Keratinocyte (primary cell): ENCODE data around the gene GRAP. TPM values are rescaled to one million over a fixed set of nuclear protein-coding genes. Genes with fewer than 3 reads are reported as not detected.
A peak's percentile ranks its signal among the peaks of the same experiment; 100 is the strongest.

Source experiments
- DNase-seq: peaks from one replicate; pipeline ENCODE4 v3.0.0-alpha.2; 2011; ENCODE audit warnings: low read depth, missing footprints, low spot score
- FAIRE-seq: peaks from 2 replicates; lab custom pipeline; 2011; peaks lifted over from hg19 to GRCh38; lab: Jason Lieb, UNC
- H2AFZ ChIP-seq: 2 replicates; pipeline ENCODE4 v1.6.0; 2012; ENCODE audit warnings: low read length, control low read depth, inconsistent platforms; ENCODE audit not compliant: control insufficient read depth
- H3K27ac ChIP-seq: 2 replicates; pipeline ENCODE4 v1.5.1; 2011; ENCODE audit warnings: low read length; ENCODE audit not compliant: control insufficient read depth, insufficient read depth
- H3K27me3 ChIP-seq: 3 replicates; pipeline ENCODE4 v1.6.0; 2011; ENCODE audit warnings: low read length; ENCODE audit not compliant: control insufficient read depth, insufficient read depth; ENCODE audit errors: extremely low read depth
- H3K36me3 ChIP-seq, 2 experiments: 2 replicates in 1 of 2; 3 replicates in 1 of 2; pipeline ENCODE4 v1.5.1; 2011; ENCODE audit warnings: low read length in 2 of 2, mild to moderate bottlenecking in 1 of 2; ENCODE audit not compliant: control insufficient read depth in 2 of 2, insufficient read depth in 2 of 2; ENCODE audit errors: extremely low read depth in 1 of 2
- H3K4me1 ChIP-seq: 3 replicates; pipeline ENCODE4 v1.5.1; 2011; ENCODE audit warnings: low read length; ENCODE audit not compliant: control insufficient read depth, insufficient read depth; ENCODE audit errors: extremely low read depth
- H3K4me2 ChIP-seq: 3 replicates; pipeline ENCODE4 v1.6.0; 2011; ENCODE audit warnings: low read depth, low read length; ENCODE audit not compliant: control insufficient read depth, insufficient read depth; ENCODE audit errors: extremely low read depth
- H3K4me3 ChIP-seq, 3 experiments: fragments of 200-600 bp in 1 of 3; sonication (generic) in 1 of 3; 2 replicates in 2 of 3; 3 replicates in 1 of 3; pipeline ENCODE4 v1.5.1; 2011 to 2016; ENCODE audit warnings: low read length in 3 of 3, mild to moderate bottlenecking in 3 of 3, control low read depth in 2 of 3, inconsistent platforms in 1 of 3, low read depth in 1 of 3, mixed read lengths in 1 of 3, mixed run types in 1 of 3, moderate library complexity in 1 of 3; ENCODE audit not compliant: control insufficient read depth in 2 of 3, insufficient read depth in 2 of 3; ENCODE audit errors: extremely low read depth in 1 of 3
- H3K79me2 ChIP-seq: 2 replicates; pipeline ENCODE4 v1.6.0; 2012; ENCODE audit warnings: low read length; ENCODE audit not compliant: control insufficient read depth, insufficient read depth
- H3K9ac ChIP-seq: 3 replicates; pipeline ENCODE4 v1.6.0; 2011; ENCODE audit warnings: low read length; ENCODE audit not compliant: control insufficient read depth, insufficient read depth; ENCODE audit errors: extremely low read depth
- H3K9me1 ChIP-seq: 3 replicates; pipeline ENCODE4 v1.6.0; 2011; ENCODE audit warnings: low read length; ENCODE audit not compliant: control insufficient read depth, insufficient read depth; ENCODE audit errors: extremely low read depth
- H3K9me3 ChIP-seq: 2 replicates; pipeline ENCODE4 v1.5.1; 2012; ENCODE audit warnings: low read depth, low read length; ENCODE audit not compliant: control insufficient read depth
- H4K20me1 ChIP-seq: 3 replicates; pipeline ENCODE4 v1.6.0; 2011; ENCODE audit warnings: low read length; ENCODE audit not compliant: control insufficient read depth, insufficient read depth; ENCODE audit errors: extremely low read depth
- EZH2 ChIP-seq: IDR thresholded peaks from one replicate; pipeline ENCODE4 v1.6.1; 2012; ENCODE audit warnings: inconsistent platforms, mild to moderate bottlenecking, low read length, moderate library complexity
- dilution Hi-C: fragments of 300-500 bp; cut with MboI; formaldehyde crosslinking; loops from one replicate; pipeline ENCODE4 v1.7.0; 2020; ENCODE audit warnings: low sequenced_read_pairs; ENCODE audit not compliant: extremely low pct_ligation_motif_present
- polyA plus RNA-seq, 5 experiments: library from polyadenylated mRNA; depleted of rRNA in 3 of 5; stranded (reverse) in 3 of 5; stranded (forward) in 1 of 5; unstranded in 1 of 5; fragments of >200 nt; gene quantifications; 1 replicate in 1 of 5; 2 replicates in 3 of 5; 3 replicates in 1 of 5; pipeline versions ENCODE4 v1.2.1 to v1.2.3, GENCODE V29; 2011 to 2012; ENCODE audit warnings: missing spikeins in 2 of 5, low read depth in 1 of 5, low replicate concordance in 1 of 5
- TF ChIP-seq, protein P1 (sequence below), 3 experiments: IDR thresholded peaks in 1 of 3; conservative IDR thresholded peaks in 1 of 3; optimal IDR thresholded peaks in 1 of 3; 2 replicates in 2 of 3; 3 replicates in 1 of 3; pipeline versions ENCODE3 to v1.5.1; 2011; ENCODE audit warnings: low read length in 3 of 3, mild to moderate bottlenecking in 3 of 3, moderate library complexity in 2 of 3, control low read depth in 1 of 3, inconsistent platforms in 1 of 3; ENCODE audit not compliant: insufficient read depth in 2 of 3; ENCODE audit errors: extremely low read depth in 1 of 3

GRAP gene
- polyA plus RNA-seq, 1 donor (not counting 4 experiments of a cell fraction or from before 2014, with no cell fraction given): 0.03 TPM

DNA sequence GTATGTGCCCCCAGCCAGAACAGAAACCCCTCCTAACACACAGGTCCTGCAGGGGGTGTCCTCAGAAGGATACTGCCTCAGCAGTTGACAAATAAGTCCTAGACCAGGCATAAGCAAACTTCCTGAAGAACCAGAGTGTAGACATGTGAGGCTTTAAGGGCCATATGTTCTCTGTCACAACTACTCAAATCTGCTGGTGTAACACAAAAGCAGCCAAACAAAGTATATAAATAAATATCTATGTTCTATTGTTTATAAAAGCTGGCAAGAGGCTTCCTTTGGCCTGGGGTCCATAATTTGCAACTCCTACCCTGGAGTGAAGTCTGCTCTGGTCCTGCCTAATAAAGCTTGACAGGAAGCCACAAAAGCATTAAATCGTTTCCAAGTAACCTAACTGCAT lies 52.1 kb downstream of the GRAP start:
- dilution Hi-C loops: no loop called here
- H3K79me2 ChIP-seq: peaks cover 97% of the 10 kb centered on the region
- TF ChIP-seq, protein P1, sequence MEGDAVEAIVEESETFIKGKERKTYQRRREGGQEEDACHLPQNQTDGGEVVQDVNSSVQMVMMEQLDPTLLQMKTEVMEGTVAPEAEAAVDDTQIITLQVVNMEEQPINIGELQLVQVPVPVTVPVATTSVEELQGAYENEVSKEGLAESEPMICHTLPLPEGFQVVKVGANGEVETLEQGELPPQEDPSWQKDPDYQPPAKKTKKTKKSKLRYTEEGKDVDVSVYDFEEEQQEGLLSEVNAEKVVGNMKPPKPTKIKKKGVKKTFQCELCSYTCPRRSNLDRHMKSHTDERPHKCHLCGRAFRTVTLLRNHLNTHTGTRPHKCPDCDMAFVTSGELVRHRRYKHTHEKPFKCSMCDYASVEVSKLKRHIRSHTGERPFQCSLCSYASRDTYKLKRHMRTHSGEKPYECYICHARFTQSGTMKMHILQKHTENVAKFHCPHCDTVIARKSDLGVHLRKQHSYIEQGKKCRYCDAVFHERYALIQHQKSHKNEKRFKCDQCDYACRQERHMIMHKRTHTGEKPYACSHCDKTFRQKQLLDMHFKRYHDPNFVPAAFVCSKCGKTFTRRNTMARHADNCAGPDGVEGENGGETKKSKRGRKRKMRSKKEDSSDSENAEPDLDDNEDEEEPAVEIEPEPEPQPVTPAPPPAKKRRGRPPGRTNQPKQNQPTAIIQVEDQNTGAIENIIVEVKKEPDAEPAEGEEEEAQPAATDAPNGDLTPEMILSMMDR (optimal IDR thresholded peaks at IDR 0.05 in 1 of 3, IDR thresholded peaks at IDR 0.05 in 1 of 3, conservative IDR thresholded peaks at IDR 0.05 in 1 of 3; ENCODE audit: extremely low read depth in 1 of 3, insufficient read depth in 2 of 3, low read length in 3 of 3): no peak
- no peak for TF ChIP-seq EZH2
- no peak overlapping the region for H2AFZ ChIP-seq
- peak overlapping the region; percentile 56 for H3K4me2 ChIP-seq
- peaks cover 9 to 54% of the 10 kb centered on the region in 2 experiments for H3K36me3 ChIP-seq
- no peak for DNase-seq
- no peaks in the 10 kb centered on the region for H3K9me3 ChIP-seq
- no peaks in the 10 kb centered on the region for H3K27me3 ChIP-seq
- no peak overlapping the region for H3K9ac ChIP-seq
- FAIRE-seq: no peak
- no peak overlapping the region for H3K27ac ChIP-seq
- H3K4me3 ChIP-seq: no peak overlapping the region
- H3K9me1 ChIP-seq: peaks cover 7% of the 10 kb centered on the region
- H4K20me1 ChIP-seq: peaks cover 61% of the 10 kb centered on the region
- peaks cover 78% of the 10 kb centered on the region for H3K4me1 ChIP-seq

DNA sequence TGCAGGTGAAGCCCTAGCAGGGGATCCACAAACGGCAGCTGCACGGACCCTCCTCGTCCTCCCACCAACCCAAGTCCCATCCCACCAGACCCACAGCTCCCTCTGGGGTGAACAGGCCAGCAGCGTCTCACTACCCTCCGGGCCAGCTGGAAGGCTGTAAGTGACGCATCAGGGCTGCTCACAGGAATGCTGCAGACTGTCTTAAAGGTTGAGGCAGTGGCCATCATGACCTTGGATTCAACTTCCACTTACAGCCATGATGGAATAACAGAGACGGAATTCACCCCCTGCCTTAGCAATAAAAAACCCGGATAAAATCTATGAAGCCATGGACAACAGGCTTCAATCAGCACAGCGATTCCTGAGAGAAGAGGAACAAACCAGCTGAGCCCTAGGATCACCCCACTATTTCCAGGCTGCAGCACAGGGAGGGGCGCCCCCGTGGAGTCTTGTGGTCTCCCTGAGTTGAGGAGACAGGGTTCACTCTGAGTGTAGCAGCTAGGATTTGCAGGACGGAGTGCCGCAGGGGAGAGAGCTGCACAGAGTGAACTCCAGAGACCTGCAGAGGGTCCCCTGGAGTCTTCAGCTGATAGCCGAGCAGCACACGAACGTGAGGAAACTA lies 52.7 kb downstream of the GRAP start:
- FAIRE-seq (no peak), DNase-seq (no peak)
- peak overlapping the region; percentile 56 for H3K4me2 ChIP-seq
- no peak overlapping the region for H2AFZ ChIP-seq
- no peak overlapping the region for H3K9ac ChIP-seq
- H3K36me3 ChIP-seq: peaks cover 14 to 50% of the 10 kb centered on the region in 2 experiments
- peaks cover 5% of the 10 kb centered on the region for H3K9me1 ChIP-seq
- H3K4me1 ChIP-seq: peaks cover 72% of the 10 kb centered on the region
- no peaks in the 10 kb centered on the region for H3K27me3 ChIP-seq
- dilution Hi-C loops: no loop called here
- no peaks in the 10 kb centered on the region for H3K9me3 ChIP-seq
- no peak overlapping the region for H3K27ac ChIP-seq
- peaks cover 66% of the 10 kb centered on the region for H4K20me1 ChIP-seq
- H3K4me3 ChIP-seq: no peak overlapping the region
- TF ChIP-seq, protein P1 (optimal IDR thresholded peaks at IDR 0.05 in 1 of 3, IDR thresholded peaks at IDR 0.05 in 1 of 3, conservative IDR thresholded peaks at IDR 0.05 in 1 of 3; ENCODE audit: extremely low read depth in 1 of 3, insufficient read depth in 2 of 3, low read length in 3 of 3): no peak
- no peak for TF ChIP-seq EZH2
- H3K79me2 ChIP-seq: peaks cover 97% of the 10 kb centered on the region
